Measurements from ENCODE around the gene CDYL2. TPM values are rescaled to one million over a fixed set of nuclear protein-coding genes. Genes with fewer than 3 reads are reported as not detected.
"Not testable (repeated sequence)": the region's sequence is repeated elsewhere in the genome, so short reads cannot be mapped to it uniquely, and the experiment has no call there.

Gene CDYL2
- total and polyA plus RNA-seq, 4 donors: 0.84 to 4.1 (median 2.3) TPM

DNA sequence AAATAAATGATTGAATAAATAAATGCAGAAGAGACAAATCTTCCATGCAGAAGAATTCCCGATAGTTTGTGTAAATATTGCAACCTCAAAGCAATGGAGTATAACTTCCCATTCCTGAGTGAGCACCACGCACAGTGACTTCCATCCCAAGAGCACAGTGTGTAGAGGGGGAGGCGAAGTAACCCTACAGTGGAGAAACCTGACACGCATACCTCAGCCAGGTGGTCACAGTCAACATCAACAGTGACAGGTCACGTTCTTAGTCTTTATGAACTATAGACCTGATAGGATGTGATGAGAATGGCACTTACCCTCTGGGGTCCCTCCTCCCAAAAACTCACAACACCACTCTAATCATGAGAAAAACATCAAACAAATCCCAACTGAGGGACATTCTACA lies 152.0 kb downstream of the CDYL2 start:
- TF ChIP-seq GABPA (IDR thresholded peaks at IDR 0.05 in 1 of 2, conservative IDR thresholded peaks at IDR 0.05 in 1 of 2) (no peak), NR2F2 (IDR thresholded peaks at IDR 0.05) (no peak)
- TF ChIP-seq, protein P1, sequence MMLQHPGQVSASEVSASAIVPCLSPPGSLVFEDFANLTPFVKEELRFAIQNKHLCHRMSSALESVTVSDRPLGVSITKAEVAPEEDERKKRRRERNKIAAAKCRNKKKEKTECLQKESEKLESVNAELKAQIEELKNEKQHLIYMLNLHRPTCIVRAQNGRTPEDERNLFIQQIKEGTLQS (IDR thresholded peaks at IDR 0.05): no peak
- TF ChIP-seq, protein P2, sequence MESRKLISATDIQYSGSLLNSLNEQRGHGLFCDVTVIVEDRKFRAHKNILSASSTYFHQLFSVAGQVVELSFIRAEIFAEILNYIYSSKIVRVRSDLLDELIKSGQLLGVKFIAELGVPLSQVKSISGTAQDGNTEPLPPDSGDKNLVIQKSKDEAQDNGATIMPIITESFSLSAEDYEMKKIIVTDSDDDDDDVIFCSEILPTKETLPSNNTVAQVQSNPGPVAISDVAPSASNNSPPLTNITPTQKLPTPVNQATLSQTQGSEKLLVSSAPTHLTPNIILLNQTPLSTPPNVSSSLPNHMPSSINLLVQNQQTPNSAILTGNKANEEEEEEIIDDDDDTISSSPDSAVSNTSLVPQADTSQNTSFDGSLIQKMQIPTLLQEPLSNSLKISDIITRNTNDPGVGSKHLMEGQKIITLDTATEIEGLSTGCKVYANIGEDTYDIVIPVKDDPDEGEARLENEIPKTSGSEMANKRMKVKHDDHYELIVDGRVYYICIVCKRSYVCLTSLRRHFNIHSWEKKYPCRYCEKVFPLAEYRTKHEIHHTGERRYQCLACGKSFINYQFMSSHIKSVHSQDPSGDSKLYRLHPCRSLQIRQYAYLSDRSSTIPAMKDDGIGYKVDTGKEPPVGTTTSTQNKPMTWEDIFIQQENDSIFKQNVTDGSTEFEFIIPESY (IDR thresholded peaks at IDR 0.05): no peak
- Histone ChIP-seq H3K9me3 (ENCODE audit: control insufficient read depth in 4 of 4, low read length in 3 of 4) (no peaks in the 10 kb centered on the region), H3K4me3 (ENCODE audit: low read depth in 1 of 3, low read length in 3 of 3) (no peak overlapping the region), H3K27ac (ENCODE audit: low read depth in 1 of 2, low read length in 2 of 2) (no peak overlapping the region), H3K4me1 (ENCODE audit: control insufficient read depth in 4 of 4, insufficient read depth in 4 of 4, low read length in 3 of 4) (peaks cover 0 to 7% (median 3%) of the 10 kb centered on the region in 4 donors), H3K36me3 (ENCODE audit: control insufficient read depth in 4 of 4, insufficient read depth in 3 of 4, low read depth in 1 of 4, low read length in 3 of 4) (no peaks in the 10 kb centered on the region), H3K27me3 (ENCODE audit: control insufficient read depth in 4 of 4, insufficient read depth in 4 of 4, low read length in 3 of 4) (no peaks in the 10 kb centered on the region), H3K9ac (ENCODE audit: low read depth in 1 of 2, low read length in 2 of 2) (no peak overlapping the region)
- WGBS: 95% methylated on average over 5 of the region's 5 CpGs
- DNase-seq (ENCODE audit: low spot score): no peak

DNA sequence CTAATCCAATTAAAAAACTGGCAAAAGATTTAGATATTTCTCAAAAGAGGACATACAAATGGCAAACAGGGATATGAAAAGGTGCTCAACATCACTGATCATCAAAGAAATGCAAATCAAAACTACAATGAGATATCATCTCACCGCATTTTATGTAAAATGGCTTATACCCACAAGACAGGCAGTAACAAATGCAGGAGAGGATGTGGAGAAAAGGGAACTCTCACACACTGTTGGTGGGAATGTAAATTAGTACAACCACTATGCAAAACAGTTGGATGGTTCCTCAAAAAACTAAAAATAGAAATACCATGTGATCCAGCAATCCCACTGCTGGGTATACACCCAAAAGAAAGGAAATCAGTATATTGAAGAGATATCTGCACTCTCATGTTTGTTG lies 154.1 kb downstream of the CDYL2 start:
- H3K4me1 ChIP-seq (ENCODE audit: control insufficient read depth in 4 of 4, insufficient read depth in 4 of 4, low read length in 3 of 4); H3K4me3 ChIP-seq (ENCODE audit: low read depth in 1 of 3, low read length in 3 of 3); DNase-seq (ENCODE audit: low spot score); H3K36me3 ChIP-seq (ENCODE audit: control insufficient read depth in 4 of 4, insufficient read depth in 3 of 4, low read depth in 1 of 4, low read length in 3 of 4); H3K27me3 ChIP-seq (ENCODE audit: control insufficient read depth in 4 of 4, insufficient read depth in 4 of 4, low read length in 3 of 4); H3K9ac ChIP-seq (ENCODE audit: low read depth in 1 of 2, low read length in 2 of 2); H3K9me3 ChIP-seq (ENCODE audit: control insufficient read depth in 4 of 4, low read length in 3 of 4); H3K27ac ChIP-seq (ENCODE audit: low read depth in 1 of 2, low read length in 2 of 2): not testable (repeated sequence)
- 91% methylated on average over 1 of the region's 1 CpG for WGBS

DNA sequence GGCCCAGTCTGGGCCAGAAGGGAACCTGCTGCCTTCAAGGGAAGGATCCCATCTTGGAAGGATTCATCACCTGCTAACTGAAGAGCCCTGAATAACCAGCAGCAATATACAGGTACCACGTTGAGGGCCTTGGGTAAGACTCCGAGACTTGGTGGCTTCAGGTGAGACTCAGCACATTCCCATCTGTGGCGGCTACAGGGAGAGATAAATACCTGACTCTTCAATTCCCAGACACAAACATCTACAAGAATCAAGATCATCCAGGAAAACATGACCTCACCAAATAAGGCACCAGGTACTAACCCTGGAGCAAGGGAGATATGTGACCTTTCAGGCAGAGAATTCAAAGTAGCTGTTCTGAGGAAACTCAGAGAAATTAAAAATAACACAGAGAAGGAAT lies 164.1 kb downstream of the CDYL2 start:
- DNase-seq (ENCODE audit: low spot score): no peak
- Histone ChIP-seq H3K27me3 (ENCODE audit: control insufficient read depth in 4 of 4, insufficient read depth in 4 of 4, low read length in 3 of 4) (no peaks in the 10 kb centered on the region), H3K9ac (ENCODE audit: low read depth in 1 of 2, low read length in 2 of 2) (no peak overlapping the region), H3K4me3 (ENCODE audit: low read depth in 1 of 3, low read length in 3 of 3) (no peak overlapping the region), H3K27ac (ENCODE audit: low read depth in 1 of 2, low read length in 2 of 2) (no peak overlapping the region), H3K36me3 (ENCODE audit: control insufficient read depth in 4 of 4, insufficient read depth in 3 of 4, low read depth in 1 of 4, low read length in 3 of 4) (no peaks in the 10 kb centered on the region), H3K4me1 (ENCODE audit: control insufficient read depth in 4 of 4, insufficient read depth in 4 of 4, low read length in 3 of 4) (no peaks in the 10 kb centered on the region), H3K9me3 (ENCODE audit: control insufficient read depth in 4 of 4, low read length in 3 of 4) (peaks cover 0 to 6% (median 0%) of the 10 kb centered on the region in 4 donors)
- TF ChIP-seq, protein P1 (IDR thresholded peaks at IDR 0.05): no peak
- TF ChIP-seq, protein P2 (IDR thresholded peaks at IDR 0.05): no peak
- TF ChIP-seq JUND (IDR thresholded peaks at IDR 0.05): no peak
- TF ChIP-seq RAD21 (IDR thresholded peaks at IDR 0.05): no peak
- no peak for TF ChIP-seq FOXA2 (IDR thresholded peaks at IDR 0.05)
- TF ChIP-seq SP1 (IDR thresholded peaks at IDR 0.05): no peak
- TF ChIP-seq HNF4A (conservative IDR thresholded peaks at IDR 0.05): no peak
- TF ChIP-seq HNF4G (IDR thresholded peaks at IDR 0.05): no peak
- no peak for TF ChIP-seq TAF1 (conservative IDR thresholded peaks at IDR 0.05)
- TF ChIP-seq FOXA1 (IDR thresholded peaks at IDR 0.05): no peak
- TF ChIP-seq EGR1 (IDR thresholded peaks at IDR 0.05; ENCODE audit: low read depth in 2 of 2): no peak
- TF ChIP-seq, protein P3, sequence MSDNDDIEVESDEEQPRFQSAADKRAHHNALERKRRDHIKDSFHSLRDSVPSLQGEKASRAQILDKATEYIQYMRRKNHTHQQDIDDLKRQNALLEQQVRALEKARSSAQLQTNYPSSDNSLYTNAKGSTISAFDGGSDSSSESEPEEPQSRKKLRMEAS (IDR thresholded peaks at IDR 0.05): no peak
- TF ChIP-seq NR2F2 (IDR thresholded peaks at IDR 0.05): no peak
- TF ChIP-seq, protein P4, sequence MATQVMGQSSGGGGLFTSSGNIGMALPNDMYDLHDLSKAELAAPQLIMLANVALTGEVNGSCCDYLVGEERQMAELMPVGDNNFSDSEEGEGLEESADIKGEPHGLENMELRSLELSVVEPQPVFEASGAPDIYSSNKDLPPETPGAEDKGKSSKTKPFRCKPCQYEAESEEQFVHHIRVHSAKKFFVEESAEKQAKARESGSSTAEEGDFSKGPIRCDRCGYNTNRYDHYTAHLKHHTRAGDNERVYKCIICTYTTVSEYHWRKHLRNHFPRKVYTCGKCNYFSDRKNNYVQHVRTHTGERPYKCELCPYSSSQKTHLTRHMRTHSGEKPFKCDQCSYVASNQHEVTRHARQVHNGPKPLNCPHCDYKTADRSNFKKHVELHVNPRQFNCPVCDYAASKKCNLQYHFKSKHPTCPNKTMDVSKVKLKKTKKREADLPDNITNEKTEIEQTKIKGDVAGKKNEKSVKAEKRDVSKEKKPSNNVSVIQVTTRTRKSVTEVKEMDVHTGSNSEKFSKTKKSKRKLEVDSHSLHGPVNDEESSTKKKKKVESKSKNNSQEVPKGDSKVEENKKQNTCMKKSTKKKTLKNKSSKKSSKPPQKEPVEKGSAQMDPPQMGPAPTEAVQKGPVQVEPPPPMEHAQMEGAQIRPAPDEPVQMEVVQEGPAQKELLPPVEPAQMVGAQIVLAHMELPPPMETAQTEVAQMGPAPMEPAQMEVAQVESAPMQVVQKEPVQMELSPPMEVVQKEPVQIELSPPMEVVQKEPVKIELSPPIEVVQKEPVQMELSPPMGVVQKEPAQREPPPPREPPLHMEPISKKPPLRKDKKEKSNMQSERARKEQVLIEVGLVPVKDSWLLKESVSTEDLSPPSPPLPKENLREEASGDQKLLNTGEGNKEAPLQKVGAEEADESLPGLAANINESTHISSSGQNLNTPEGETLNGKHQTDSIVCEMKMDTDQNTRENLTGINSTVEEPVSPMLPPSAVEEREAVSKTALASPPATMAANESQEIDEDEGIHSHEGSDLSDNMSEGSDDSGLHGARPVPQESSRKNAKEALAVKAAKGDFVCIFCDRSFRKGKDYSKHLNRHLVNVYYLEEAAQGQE (IDR thresholded peaks at IDR 0.05): no peak
- no peak for TF ChIP-seq RXRA (IDR thresholded peaks at IDR 0.05)
- TF ChIP-seq GABPA (IDR thresholded peaks at IDR 0.05 in 1 of 2, conservative IDR thresholded peaks at IDR 0.05 in 1 of 2): no peak
- TF ChIP-seq, protein P5, sequence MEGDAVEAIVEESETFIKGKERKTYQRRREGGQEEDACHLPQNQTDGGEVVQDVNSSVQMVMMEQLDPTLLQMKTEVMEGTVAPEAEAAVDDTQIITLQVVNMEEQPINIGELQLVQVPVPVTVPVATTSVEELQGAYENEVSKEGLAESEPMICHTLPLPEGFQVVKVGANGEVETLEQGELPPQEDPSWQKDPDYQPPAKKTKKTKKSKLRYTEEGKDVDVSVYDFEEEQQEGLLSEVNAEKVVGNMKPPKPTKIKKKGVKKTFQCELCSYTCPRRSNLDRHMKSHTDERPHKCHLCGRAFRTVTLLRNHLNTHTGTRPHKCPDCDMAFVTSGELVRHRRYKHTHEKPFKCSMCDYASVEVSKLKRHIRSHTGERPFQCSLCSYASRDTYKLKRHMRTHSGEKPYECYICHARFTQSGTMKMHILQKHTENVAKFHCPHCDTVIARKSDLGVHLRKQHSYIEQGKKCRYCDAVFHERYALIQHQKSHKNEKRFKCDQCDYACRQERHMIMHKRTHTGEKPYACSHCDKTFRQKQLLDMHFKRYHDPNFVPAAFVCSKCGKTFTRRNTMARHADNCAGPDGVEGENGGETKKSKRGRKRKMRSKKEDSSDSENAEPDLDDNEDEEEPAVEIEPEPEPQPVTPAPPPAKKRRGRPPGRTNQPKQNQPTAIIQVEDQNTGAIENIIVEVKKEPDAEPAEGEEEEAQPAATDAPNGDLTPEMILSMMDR (IDR thresholded peaks at IDR 0.05; ENCODE audit: low read depth, low read length, missing input control): no peak
- no peak for TF ChIP-seq YY1 (IDR thresholded peaks at IDR 0.05)
- 99% methylated on average over 3 of the region's 3 CpGs for WGBS

Measured in liver (tissue), 9 donors.